H1 (cell line): Measurements from ENCODE around the gene LHFPL2. TPM values are rescaled to one million over a fixed set of nuclear protein-coding genes. Genes with fewer than 3 reads are reported as not detected.

Experiments
- CTCF ChIA-PET: fragments of 300-600 bp; sonication (Branson Sonifier 250); formaldehyde crosslinking; loops from one replicate; lab custom pipeline; 2021; ENCODE audit not compliant: partially characterized antibody; lab: Charles Lee
- POLR2A ChIA-PET: fragments of 300-600 bp; sonication (Branson Sonifier 250); formaldehyde crosslinking; loops from one replicate; lab custom pipeline; 2021; ENCODE audit warnings: inconsistent platforms; ENCODE audit not compliant: partially characterized antibody; lab: Charles Lee
- DNase-seq, 2 experiments: peaks; one replicate each; pipeline versions ENCODE4 v3.0.0 to v3.0.0-alpha.2; 2010 to 2022; ENCODE audit warnings: low spot score in 2 of 2, low read depth in 1 of 2, mixed read lengths in 1 of 2
- FAIRE-seq: peaks from 2 replicates; lab custom pipeline; 2011; peaks lifted over from hg19 to GRCh38; lab: Jason Lieb, UNC
- H2AFZ ChIP-seq: 2 replicates; pipeline ENCODE4 v1.8.1; 2012; ENCODE audit warnings: low read length, inconsistent platforms
- H2AK5ac ChIP-seq: 2 replicates; pipeline ENCODE4 v1.6.1; 2013; ENCODE audit warnings: low read depth, low read length
- H2BK120ac ChIP-seq: replicated peaks from 2 replicates; pipeline ENCODE3; 2013; ENCODE audit warnings: low read depth, low read length, inconsistent platforms
- H2BK12ac ChIP-seq: 2 replicates; pipeline ENCODE4 v1.6.1; 2013; ENCODE audit warnings: low read depth, low read length
- H2BK15ac ChIP-seq: 2 replicates; pipeline ENCODE4 v1.6.1; 2013; ENCODE audit warnings: low read length
- H2BK20ac ChIP-seq: 2 replicates; pipeline ENCODE4 v1.6.1; 2013; ENCODE audit warnings: low read length
- H2BK5ac ChIP-seq: 2 replicates; pipeline ENCODE4 v1.6.1; 2013; ENCODE audit warnings: low read depth, low read length
- H3K14ac ChIP-seq: 2 replicates; pipeline ENCODE4 v1.6.1; 2013; ENCODE audit warnings: inconsistent platforms; ENCODE audit not compliant: insufficient read length
- H3K18ac ChIP-seq: 2 replicates; pipeline ENCODE4 v1.6.1; 2013; ENCODE audit warnings: low read length; ENCODE audit errors: extremely low read depth
- H3K23ac ChIP-seq: 2 replicates; pipeline ENCODE4 v1.6.1; 2013; ENCODE audit warnings: inconsistent platforms; ENCODE audit not compliant: insufficient read length
- H3K23me2 ChIP-seq: 2 replicates; pipeline ENCODE4 v1.6.1; 2013; ENCODE audit warnings: low read depth, low read length
- H3K27ac ChIP-seq: 2 replicates; pipeline ENCODE4 v1.6.1; 2011; ENCODE audit warnings: low read depth, low read length, inconsistent platforms
- H3K27me3 ChIP-seq, 4 experiments: replicated peaks in 1 of 4; 1 replicate in 1 of 4; 2 replicates in 3 of 4; pipeline versions ENCODE4 v1.6.1 to v1.8.1; 2011 to 2013; ENCODE audit warnings: low read length in 3 of 4, mild to moderate bottlenecking in 3 of 4, inconsistent platforms in 2 of 4, mixed read lengths in 2 of 4, moderate library complexity in 1 of 4; ENCODE audit not compliant: control insufficient read depth in 3 of 4, insufficient read depth in 3 of 4; ENCODE audit errors: extremely low read depth in 1 of 4
- H3K36me3 ChIP-seq, 4 experiments: 2 replicates each; pipeline versions ENCODE4 v1.6.1 to v1.8.1; 2011 to 2013; ENCODE audit warnings: mild to moderate bottlenecking in 4 of 4, low read length in 3 of 4, moderate library complexity in 2 of 4, control low read depth in 1 of 4, inconsistent platforms in 1 of 4; ENCODE audit not compliant: insufficient read depth in 4 of 4, control insufficient read depth in 2 of 4
- H3K4ac ChIP-seq: replicated peaks from 2 replicates; pipeline ENCODE3; 2013; ENCODE audit warnings: low read length, low read depth, mixed read lengths, inconsistent platforms; ENCODE audit not compliant: insufficient read length
- H3K4me1 ChIP-seq, 4 experiments: replicated peaks in 1 of 4; 1 replicate in 1 of 4; 2 replicates in 3 of 4; pipeline versions ENCODE4 v1.6.1 to v1.8.1; 2011 to 2013; ENCODE audit warnings: low read length in 3 of 4, inconsistent platforms in 2 of 4, mixed read lengths in 1 of 4; ENCODE audit not compliant: insufficient read depth in 4 of 4, control insufficient read depth in 3 of 4
- H3K4me2 ChIP-seq, 2 experiments: 2 replicates each; pipeline versions ENCODE4 v1.6.1 to v1.8.1; 2011 to 2013; ENCODE audit warnings: low read depth in 2 of 2, low read length in 2 of 2, control low read depth in 1 of 2, inconsistent platforms in 1 of 2, mild to moderate bottlenecking in 1 of 2; ENCODE audit not compliant: insufficient read depth in 1 of 2
- H3K4me3 ChIP-seq, 4 experiments: fragments of 200-600, 300-600 bp in 1 of 4; sonication (generic), shearing (Covaris generic), sonication (Bioruptor Twin) in 1 of 4; 2 replicates each; pipeline versions ENCODE4 v1.5.1 to v1.8.1; 2011 to 2016; ENCODE audit warnings: low read length in 4 of 4, low read depth in 3 of 4, control low read depth in 2 of 4, inconsistent platforms in 2 of 4, mild to moderate bottlenecking in 2 of 4, mixed read lengths in 1 of 4, moderate library complexity in 1 of 4; ENCODE audit not compliant: insufficient read depth in 2 of 4; ENCODE audit errors: extremely low read depth in 1 of 4
- H3K56ac ChIP-seq: replicated peaks from 2 replicates; pipeline ENCODE3; 2013; ENCODE audit warnings: low read depth, mild to moderate bottlenecking, mixed read lengths, low read length, inconsistent platforms; ENCODE audit not compliant: insufficient read length
- H3K79me1 ChIP-seq: 2 replicates; pipeline ENCODE4 v1.6.1; 2013; ENCODE audit warnings: low read depth, low read length, control low read depth
- H3K79me2 ChIP-seq, 2 experiments: 2 replicates each; pipeline versions ENCODE4 v1.6.1 to v1.8.1; 2012 to 2013; ENCODE audit warnings: low read length in 2 of 2, mild to moderate bottlenecking in 2 of 2, inconsistent platforms in 1 of 2; ENCODE audit not compliant: insufficient read depth in 2 of 2, control insufficient read depth in 1 of 2
- H3K9ac ChIP-seq, 4 experiments: replicated peaks in 1 of 4; 1 replicate in 1 of 4; 2 replicates in 3 of 4; pipeline versions ENCODE4 v1.6.1 to v1.8.1; 2011 to 2013; ENCODE audit warnings: low read depth in 3 of 4, low read length in 3 of 4, control low read depth in 2 of 4, mild to moderate bottlenecking in 2 of 4, moderate library complexity in 2 of 4, inconsistent platforms in 1 of 4; ENCODE audit errors: extremely low read depth in 1 of 4
- H3K9me3 ChIP-seq, 2 experiments: 2 replicates each; pipeline versions ENCODE4 v1.6.1 to v1.8.1; 2012 to 2013; ENCODE audit warnings: mild to moderate bottlenecking in 2 of 2, moderate library complexity in 2 of 2, control low read depth in 1 of 2, inconsistent platforms in 1 of 2, low read depth in 1 of 2, low read length in 1 of 2, mixed read lengths in 1 of 2; ENCODE audit not compliant: insufficient read depth in 2 of 2
- H4K20me1 ChIP-seq, 2 experiments: replicated peaks in 1 of 2; 2 replicates each; pipeline versions ENCODE3 to v1.8.1; 2011 to 2013; ENCODE audit warnings: inconsistent platforms in 2 of 2, low read length in 2 of 2, mild to moderate bottlenecking in 1 of 2; ENCODE audit not compliant: insufficient read depth in 2 of 2, control insufficient read depth in 1 of 2
- H4K5ac ChIP-seq: 2 replicates; pipeline ENCODE4 v1.6.1; 2013; ENCODE audit warnings: low read length, low read depth, mixed read lengths, inconsistent platforms; ENCODE audit not compliant: insufficient read length
- H4K8ac ChIP-seq: 2 replicates; pipeline ENCODE4 v1.8.0; 2013; ENCODE audit warnings: mild to moderate bottlenecking, moderate library complexity, low read length, inconsistent platforms; ENCODE audit not compliant: insufficient read depth; ENCODE audit errors: extremely low read depth
- H4K91ac ChIP-seq: replicated peaks from 2 replicates; pipeline ENCODE3; 2013; ENCODE audit warnings: low read length, mixed read lengths, inconsistent platforms; ENCODE audit not compliant: insufficient read length
- BRCA1 ChIP-seq: IDR thresholded peaks from 2 replicates; pipeline ENCODE4 v1.6.1; 2012; ENCODE audit warnings: low read depth, low read length, improper control_type of control experiment
- CBX8 ChIP-seq: fragments of 300-800, 300-1000 bp; sonication (generic); IDR thresholded peaks from 2 replicates; pipeline ENCODE4 v1.7.1; 2016; ENCODE audit warnings: low read depth, low read length, borderline replicate concordance
- GABPA ChIP-seq: IDR thresholded peaks from 2 replicates; pipeline ENCODE4 v1.6.1; 2011; ENCODE audit warnings: mild to moderate bottlenecking, low read length, moderate library complexity, borderline replicate concordance; ENCODE audit not compliant: insufficient read depth
- JUND ChIP-seq: IDR thresholded peaks from 2 replicates; pipeline ENCODE4 v1.6.1; 2011; ENCODE audit warnings: mild to moderate bottlenecking, improper control_type of control experiment, low read length
- TBP ChIP-seq: IDR thresholded peaks from 2 replicates; pipeline ENCODE4 v1.6.1; 2011; ENCODE audit warnings: low read depth, low read length, improper control_type of control experiment
- WGBS, 2 experiments: shearing (Covaris generic) in 1 of 2; methylation state at CpG; one replicate each; pipeline versions ENCODE4 v1.1.6 to v1.1.7; 2013 to 2015; ENCODE audit warnings: low lambda C conversion rate in 2 of 2, mixed read lengths in 2 of 2, inconsistent platforms in 1 of 2, low coverage in 1 of 2, missing lambda C conversion rate in 1 of 2; ENCODE audit not compliant: insufficient replicate concordance in 2 of 2, insufficient coverage in 1 of 2, insufficient read length in 1 of 2; ENCODE audit errors: extremely low coverage in 1 of 2, missing lambda C conversion rate in 1 of 2; 5-methylcytosine and 5-hydroxymethylcytosine counted together
- polyA plus RNA-seq, 7 experiments: library from polyadenylated mRNA; depleted of rRNA in 3 of 7; stranded (reverse) in 5 of 7; unstranded in 2 of 7; fragments of >200 nt in 5 of 7; fragments of 200-250 nt in 2 of 7; gene quantifications; 1 replicate in 5 of 7; 2 replicates in 1 of 7; 4 replicates in 1 of 7; pipeline versions ENCODE4 v1.2.1 to v1.2.3, GENCODE V29; 2011 to 2013; ENCODE audit warnings: missing spikeins in 2 of 7, mixed read lengths in 2 of 7
- total RNA-seq: library from RNA; stranded (reverse); fragmentation: NEBNext Ultra II Directional; extraction: Animal tissue kit (Norgen Biotek cat#: 25700); gene quantifications from 2 replicates; pipeline ENCODE4 v1.2.1, GENCODE V29; 2021

Gene LHFPL2
- total and polyA plus RNA-seq, 2 of the 8 experiments (the other 6 are each of a cell fraction or from before 2014, with no cell fraction given), result 9.6 to 43.0 TPM

DNA sequence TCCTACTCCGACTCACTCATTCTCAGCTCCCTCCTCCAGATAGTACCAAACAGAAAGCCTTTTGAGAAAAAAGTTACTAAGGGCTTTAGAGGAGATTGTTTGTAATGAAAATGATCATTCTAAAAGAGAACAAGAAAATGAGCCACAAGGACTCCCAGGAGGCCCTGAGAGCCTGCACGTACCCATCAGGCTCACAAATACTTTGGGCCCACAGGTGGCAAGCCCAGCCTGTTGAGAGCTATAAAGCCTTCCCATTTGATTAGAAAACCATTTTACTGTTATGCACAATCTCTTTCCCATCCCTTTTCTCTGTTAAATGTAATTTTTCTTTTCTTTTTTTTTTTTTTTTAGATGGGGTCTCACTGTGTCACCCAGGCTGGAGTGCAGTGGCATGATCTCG, 136.1 kb downstream of the LHFPL2 start:
- Histone ChIP-seq H2BK20ac (no peak overlapping the region), H3K27me3 (no peaks in the 10 kb centered on the region), H3K14ac (no peak overlapping the region), H2AFZ (no peak overlapping the region), H3K9ac (no peak overlapping the region), H3K4me1 (peaks cover 5 to 19% (median 6%) of the 10 kb centered on the region in 4 experiments), H4K91ac (no peak overlapping the region), H3K79me2 (peaks cover 0 to 11% of the 10 kb centered on the region in 2 experiments; a peak in 1 of 4 replicates), H3K36me3 (no peaks in the 10 kb centered on the region; a peak in 1 of 8 replicates), H3K56ac (no peak overlapping the region), H4K20me1 (no peaks in the 10 kb centered on the region), H3K27ac (no peak overlapping the region), H3K4me2 (no peak overlapping the region), H3K9me3 (no peaks in the 10 kb centered on the region), H4K8ac (no peak overlapping the region), H3K18ac (no peak overlapping the region), H2BK120ac (no peak overlapping the region), H2BK12ac (no peak overlapping the region), H3K79me1 (peaks cover 4% of the 10 kb centered on the region), H3K23ac (no peak overlapping the region), H3K4ac (no peak overlapping the region), H4K5ac (no peak overlapping the region), H2BK5ac (no peak overlapping the region), H3K4me3 (no peak overlapping the region), H3K23me2 (peaks cover 3% of the 10 kb centered on the region), H2BK15ac (no peak overlapping the region), H2AK5ac (no peak overlapping the region)
- DNase-seq (no peak), FAIRE-seq (no peak)
- 92% methylated on average over 3 of the region's 3 CpGs; no CpG with 5 or more reads in 1 of the 2 experiments for WGBS, 2 experiments
- POLR2A ChIA-PET, result no interaction called here
- CTCF ChIA-PET, result interaction anchor here (0.7 to 4.5 kb wide), 9 partner anchors 8 to 268 kb away, joined by 3 to 31 read pairs (median 4); no protein-coding TSS in a partner anchor
- TF ChIP-seq CBX8 (no peak), GABPA (no peak), TBP (no peak), JUND (no peak), BRCA1 (no peak)
